GM21717 (cell line): Measurements from ENCODE around the gene NUDT4.
A peak's percentile ranks its signal among the peaks of the same experiment; 100 is the strongest.
"Not testable (repeated sequence)": the region's sequence is repeated elsewhere in the genome, so short reads cannot be mapped to it uniquely, and the experiment has no call there.

Source experiments
- ATAC-seq: cut with Tn5 transposase; IDR thresholded peaks from one replicate; pipeline ENCODE4 v1.9.1; 2021; ENCODE audit warnings: mild to moderate bottlenecking, moderate library complexity; ENCODE audit not compliant: unreplicated experiment

NUDT4 gene

DNA sequence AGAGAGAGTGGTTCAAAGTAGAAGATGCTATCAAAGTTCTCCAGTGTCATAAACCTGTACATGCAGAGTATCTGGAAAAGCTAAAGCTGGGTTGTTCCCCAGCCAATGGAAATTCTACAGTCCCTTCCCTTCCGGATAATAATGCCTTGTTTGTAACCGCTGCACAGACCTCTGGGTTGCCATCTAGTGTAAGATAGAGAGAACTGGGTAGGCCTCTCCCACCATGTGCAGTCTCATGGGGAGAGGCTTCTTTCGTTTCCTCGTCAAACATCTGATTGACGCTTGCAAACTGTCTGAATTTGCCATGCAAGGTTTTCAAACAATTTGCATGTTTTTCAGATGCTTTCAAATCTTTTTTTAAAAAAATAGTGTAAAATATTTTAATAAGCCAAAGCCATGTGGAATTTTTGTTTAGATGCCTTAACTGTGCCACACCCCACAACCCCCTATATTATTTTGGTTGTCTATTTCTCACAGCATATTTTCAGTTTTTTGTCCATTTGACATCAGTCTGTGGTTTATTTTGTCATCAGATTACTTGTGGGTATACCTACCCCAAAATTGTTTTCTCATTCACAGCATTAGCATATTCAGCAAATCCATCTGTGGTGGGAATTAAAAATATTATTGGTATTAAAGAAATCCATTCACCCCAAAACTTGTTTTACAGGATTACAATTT lies 21.6 kb downstream of the NUDT4 start:
- ATAC-seq, result peak; percentile 88

DNA sequence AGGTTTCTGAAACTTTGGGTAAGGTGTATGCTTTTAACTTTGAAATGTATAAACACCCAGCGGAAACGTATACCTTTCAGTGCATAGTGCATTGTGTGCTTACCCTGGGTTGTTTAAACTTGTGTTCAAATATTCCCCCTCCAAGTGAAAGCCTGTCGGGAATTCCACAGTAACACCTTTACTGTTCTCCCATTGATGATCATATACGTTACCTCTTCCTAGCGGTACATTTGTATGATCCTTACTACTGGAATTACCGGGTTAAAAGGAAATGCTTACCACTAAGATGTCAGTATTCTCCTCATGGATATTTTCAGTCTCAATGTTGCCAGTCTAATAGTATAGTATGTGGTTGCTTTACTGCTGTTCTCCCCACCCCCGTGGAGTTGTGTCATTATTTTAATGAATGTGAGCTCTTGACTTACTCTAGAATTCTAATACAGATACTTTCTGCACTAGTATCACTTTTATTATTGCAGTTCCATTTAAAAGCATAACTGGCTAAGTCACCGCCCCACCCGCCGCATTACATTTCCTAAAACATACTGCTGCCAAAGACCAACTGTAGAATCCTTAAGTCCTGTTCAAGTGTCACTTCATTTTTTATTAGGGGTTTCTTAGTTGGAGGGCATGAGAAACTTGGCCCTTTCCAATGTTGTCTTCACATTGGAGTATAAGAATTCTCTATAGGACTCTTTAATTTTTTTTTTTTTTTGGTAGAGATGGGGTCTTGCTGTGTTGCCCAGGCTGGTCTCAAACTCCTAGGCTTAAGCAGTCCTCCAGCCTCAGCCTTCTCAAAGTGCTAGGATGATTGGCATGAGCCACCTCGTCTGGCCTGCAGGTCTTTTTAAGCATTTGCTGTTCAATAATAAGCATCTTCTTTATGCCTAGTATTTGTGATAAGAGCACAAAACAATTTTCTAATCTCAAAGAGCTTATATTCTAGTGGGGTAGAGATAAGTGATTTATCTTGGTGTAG lies 24.9 kb downstream of the NUDT4 start:
- no peak for ATAC-seq

DNA sequence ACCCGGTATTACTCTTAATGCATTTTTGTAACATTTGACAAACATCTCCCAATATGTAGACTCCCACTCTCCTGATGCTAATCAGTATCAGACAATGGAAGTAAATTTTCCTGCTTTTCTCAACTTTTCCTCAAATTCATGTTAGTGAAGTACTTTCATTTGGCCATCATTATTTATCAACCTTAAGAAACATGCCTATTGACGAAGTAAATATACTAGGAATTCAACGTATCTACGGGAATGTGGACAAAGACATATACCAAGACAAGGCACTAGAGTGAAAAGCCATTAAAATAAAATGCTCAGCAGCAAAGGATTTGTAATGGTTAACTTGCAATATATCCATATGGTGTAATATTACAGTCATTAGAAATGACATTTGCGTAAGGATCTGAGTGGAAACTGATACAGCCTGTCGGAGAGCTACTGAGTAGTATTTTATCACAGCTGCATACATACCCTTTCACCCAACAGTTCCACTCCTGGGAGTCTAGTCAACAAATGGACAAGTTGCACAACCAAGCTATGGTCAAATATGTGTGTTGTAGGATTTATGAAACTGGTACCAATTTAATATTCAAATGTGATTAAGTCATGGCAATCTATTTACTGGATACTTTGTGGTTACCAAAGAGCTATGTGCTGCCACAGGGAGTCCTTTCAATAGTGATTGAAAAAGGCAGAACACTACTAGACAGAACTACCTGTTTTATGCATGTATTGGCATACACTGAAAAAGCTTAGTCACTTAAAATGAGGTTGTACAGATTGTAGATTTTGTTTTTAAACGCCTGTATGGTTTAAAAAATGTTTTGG lies 26.5 kb downstream of the NUDT4 start:
- ATAC-seq, result no peak

DNA sequence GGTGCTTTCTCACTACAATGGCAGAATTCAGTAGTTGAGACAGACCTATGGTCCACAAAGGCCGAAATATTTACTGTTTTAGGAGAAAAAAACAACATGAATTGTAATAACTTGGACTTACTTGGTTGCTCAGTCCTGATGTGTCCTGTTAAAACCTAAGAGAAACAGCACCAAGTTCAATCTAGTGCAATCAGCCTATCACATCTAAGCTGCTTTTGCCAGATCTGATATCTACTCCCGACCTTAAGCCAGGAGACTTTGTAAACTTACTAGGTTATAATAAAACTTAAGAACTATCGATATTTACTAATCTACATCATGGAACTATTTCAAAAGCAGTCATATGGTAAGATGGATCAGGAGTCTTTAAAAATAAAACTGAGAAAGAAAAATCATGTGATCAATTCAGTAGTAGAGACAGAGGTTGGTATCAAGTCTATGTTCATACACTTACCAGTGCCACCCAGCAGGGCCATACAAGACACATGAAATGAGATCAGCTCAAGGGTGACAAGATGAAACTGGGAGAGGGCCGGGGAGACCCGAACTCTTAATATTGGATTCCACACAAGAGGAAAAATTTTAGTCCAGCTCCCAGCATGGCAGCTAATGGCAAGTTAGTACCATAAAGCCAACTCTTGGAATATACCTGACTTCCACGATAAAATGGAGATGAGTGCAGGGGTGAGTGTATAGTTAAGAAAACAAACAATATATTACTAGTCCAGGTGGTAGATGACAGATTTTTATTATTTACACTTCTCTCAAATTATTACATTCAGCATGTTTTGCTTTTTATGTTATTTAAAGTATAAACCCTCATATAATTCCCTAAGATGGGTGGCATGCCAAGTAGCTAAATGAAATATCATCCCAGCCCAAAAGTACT lies 27.5 kb downstream of the NUDT4 start:
- ATAC-seq, result no peak

DNA sequence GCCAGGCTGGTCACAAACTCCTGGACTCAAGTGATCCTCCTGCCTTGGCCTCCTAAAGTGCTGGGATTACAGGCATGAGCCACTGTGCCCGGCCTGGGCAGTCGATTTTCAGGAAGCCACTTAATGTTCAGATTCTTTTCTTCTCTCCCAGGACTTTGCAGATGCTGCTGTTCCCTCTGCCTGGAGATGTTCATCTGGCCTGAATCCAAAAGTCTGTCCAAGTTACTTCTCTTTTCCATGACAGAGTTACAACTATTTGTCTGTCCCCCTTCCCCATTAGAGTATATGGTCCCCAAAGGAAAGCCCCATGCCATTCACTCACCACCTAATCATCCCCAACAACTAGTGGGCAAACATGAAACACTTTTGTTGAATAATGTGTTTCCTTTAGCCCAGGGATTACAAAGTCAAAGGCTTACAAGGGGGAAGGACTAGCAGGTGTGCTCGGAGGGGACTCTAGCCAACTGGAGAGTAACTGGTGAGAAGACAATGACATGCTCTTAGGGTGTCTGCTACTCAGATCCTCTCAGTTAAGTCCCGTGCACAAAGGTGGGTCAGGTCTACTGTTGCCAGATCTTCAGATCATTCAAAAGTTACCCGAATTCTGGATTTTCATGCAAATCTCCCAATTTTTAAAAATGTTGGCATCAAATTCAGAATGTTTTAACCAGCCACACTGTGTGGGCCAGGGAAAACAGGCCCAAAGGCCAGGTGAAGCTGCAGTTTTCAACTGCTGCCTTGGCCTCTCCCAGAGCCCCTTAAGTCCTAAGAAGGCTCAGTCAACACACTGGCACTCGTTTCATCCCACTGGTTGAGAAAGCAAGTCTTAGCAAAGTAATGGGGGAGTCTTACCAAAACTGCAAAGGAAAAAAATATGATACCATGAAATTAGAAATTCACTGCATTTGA lies 29.6 kb downstream of the NUDT4 start:
- ATAC-seq, result no peak

DNA sequence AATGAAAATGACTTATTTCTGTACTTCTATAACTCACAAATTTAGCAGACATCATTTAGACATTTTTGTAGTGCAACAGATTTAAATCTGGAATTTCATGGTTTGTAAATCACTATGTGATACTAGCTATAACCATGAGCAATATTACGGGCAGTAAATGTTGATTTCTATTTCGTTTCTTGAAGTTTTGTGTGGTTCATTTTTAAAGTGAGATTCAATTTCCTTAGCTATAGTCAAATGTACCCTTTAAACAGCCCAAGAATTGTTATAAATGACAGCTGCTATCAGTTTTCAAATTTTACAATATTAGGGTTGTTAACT lies 30.2 kb downstream of the NUDT4 start:
- ATAC-seq, result no peak

DNA sequence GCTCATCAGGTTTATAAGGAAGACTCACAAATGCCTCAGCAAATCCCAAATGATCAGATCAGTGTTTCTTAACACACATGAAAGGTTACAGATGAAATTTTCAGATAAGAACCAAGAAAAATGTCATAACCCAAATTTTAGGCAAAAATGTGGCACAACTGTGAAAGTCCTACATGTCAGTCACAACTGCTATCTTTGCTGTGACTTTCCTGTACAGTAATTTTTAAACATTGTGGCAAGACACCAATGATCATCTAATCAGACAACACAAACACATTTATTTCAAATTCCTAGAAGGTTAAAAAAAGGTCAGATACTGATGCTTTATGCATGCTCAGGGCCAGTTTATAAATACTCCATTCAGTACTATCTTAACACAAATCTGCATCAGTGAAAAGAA lies 31.1 kb downstream of the NUDT4 start:
- no peak for ATAC-seq

DNA sequence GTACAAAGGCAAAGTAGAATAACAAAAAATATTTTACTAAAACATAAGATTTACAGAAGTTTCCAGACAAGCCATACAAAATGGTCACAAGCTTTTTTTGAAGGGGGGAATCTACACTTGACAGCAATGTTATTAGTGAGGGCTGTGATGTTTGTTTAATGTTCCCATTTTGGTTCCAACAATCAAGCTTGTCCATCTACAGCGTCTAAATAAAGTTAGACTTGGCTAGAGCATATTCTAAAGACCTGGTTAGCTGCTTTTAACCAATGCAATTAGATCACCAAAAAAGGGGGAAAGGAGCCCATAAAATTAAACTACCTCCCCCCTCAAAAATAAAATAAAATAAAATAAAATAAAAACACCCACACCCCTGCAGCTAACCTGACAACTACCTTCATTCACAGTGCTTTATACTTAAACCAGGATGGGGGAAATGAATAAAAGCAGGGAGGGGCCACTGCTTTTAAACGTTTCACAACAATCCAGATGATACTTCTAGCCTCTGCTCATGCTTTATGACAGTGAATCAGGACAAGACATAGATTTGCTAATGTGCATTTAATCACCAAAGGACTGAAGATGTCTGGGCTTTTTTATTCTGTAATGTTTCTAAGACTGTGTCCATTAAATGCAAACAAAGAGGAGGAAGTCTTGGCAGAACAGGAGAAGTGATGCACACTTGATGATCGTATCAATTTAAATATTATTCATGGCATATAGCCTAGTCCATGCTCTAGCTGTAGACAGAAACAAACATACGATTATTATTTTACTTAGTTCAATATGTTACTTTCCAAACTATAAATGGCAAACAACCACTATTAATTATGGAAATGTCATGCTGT lies 31.8 kb downstream of the NUDT4 start:
- ATAC-seq, result not testable (repeated sequence)

DNA sequence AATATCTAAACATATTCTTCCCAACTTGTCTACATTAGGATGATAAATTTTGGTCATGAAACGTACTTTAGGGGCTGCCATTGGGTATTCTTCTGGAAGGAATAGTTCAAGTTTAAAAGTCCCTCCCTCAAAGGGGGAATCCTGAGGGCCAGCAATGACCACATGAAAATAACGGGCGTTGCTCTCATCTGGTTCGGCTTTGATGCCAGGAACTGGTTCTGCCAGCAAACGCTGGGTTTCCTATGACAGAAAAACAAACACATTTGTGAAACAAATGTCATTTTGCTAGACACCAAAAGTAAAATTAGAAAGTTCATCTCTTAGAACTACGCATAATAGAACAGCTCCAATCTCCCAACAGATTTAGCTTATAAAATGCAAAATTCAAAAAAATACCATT lies 33.3 kb downstream of the NUDT4 start:
- ATAC-seq, result not testable (repeated sequence)

DNA sequence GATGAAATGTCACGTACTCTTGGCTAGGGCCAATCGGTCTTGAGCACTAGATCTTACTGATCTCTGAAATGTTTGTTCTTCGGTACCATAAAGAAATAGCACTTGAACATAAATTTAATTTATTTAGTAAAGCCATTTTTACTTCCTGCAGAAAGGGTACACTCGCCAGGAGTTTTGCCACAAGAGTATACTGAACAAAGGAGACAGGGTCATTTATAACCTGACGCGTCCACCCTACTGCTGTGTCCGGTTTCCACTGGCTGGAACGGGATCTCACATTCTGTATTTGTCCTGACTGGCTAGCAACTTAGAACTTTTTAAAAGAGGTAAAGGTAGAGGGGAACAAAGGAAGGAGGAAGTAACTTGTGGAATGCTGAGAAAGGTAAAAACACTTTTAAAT lies 34.7 kb downstream of the NUDT4 start:
- not testable (repeated sequence) for ATAC-seq

DNA sequence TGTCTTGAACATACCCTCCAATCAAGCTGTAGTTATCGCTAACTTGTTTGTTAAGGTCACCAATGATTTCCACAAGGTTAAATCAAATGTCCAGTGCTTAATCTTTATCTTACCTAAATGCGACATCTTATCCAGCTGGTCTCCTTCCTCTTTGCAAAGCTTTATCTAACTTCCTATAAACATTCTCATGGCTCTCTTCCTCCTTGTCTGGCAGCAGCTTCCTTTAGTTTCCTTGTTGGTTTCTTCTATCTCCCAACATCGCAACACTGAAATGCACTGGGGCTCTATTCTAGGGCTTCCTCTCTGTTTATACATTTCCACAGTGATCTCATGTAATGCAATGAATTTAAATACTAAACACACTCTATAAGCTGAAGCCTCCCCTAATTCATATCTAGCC lies 35.3 kb downstream of the NUDT4 start:
- ATAC-seq, result no peak

DNA sequence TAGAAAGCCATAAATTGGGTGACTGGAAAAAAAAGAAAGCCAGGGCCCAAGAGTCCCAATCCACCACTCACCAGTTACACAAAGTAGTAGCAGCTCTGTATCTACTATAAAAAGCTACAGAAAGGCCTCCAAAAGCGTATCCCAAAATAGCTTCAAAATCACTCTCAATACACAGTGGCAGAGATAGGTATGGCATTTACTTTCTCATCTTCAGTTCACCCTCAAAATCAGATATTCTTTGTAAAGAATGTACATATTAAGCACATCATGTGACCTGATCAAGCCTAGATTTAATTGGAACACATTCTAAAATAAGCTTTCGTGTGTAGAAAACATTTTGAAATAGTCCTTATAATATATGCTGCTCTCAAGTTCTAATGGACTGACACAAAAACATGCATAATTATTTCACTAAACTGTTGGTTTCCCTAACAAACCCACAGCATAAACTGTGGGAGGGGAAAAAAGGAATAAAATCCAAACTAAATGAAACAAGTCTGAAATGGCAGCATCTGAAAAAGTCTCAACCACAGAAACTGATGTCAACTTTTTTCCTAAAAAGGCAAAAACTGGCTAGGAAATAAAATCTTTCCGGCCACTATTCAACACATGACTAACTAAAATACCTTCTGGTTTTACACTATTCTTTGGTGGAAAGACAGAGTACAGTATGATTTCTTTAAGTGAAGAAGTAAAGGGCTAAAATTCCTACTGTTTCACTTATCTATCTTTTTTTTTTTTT lies 38.2 kb downstream of the NUDT4 start:
- ATAC-seq, result peak; percentile 57

DNA sequence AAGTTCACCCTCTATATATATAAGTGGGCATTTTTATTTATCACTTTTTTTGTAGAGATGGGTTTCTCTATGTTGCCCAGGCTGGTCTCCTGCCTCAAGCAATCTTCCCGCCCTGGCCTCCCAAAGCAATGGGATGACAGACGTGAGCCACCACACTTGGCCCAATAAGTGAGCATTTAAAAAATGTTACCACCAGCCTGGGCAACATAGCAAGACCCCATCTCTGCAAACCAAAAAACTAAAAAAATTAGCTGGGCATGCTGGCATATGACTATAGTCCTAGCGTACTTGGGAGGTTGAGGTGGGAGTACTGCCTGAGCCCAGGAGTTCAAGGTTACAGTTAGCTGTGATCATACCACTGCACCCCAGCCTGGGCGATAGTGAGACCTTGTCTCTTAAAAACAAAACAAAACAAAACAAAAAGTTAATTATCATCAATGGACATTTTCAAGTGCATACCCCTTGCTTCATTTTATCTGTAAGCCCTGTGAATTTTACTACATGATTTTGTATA lies 40.3 kb downstream of the NUDT4 start:
- no peak for ATAC-seq

DNA sequence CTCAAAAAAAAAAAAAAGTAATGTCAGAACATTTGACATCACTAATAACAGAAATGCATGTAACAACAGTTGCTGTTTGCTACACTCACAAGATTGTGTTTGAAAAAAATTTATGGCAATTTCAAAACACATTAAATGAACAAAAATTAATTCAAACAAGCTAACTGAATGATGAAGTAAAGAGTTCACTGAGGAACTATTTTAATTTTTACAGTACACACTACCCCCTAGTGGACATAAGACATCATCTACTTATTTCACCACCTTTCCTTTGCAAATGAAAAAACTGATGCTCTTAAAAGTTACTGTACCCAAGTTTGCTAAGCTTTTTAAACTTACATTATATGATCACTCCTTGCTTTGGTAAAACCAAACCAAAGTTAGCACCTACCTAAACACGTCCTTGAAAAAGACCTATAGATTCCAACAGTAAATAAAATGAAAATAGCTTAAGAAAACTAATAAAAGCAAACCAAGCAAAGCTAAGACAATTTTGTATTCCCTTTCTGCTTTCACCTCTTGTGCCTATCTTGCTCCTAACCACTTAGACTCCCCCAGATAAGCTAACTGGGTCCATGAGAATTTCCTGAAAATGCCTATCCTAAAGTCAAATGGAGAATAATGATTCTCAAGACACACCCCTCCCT lies 41.8 kb downstream of the NUDT4 start:
- no peak for ATAC-seq

DNA sequence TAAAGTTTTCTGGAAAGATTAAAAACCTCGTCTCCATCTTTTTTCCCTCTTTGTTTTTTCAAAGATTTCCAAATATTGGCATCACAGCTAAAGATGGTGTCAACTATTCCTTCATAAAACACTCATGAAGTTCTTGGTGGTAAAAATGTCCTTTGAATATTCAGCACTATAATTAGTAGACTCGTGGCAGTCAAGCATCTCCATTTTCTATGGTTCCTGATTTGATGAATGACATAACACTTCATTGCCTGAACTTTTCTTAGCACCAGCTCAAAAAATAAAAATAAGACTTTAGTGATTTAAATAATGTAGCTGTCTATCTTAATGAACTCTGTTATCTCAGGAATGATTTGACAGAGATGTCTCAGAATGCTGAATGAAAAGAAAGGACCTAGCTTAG lies 44.3 kb downstream of the NUDT4 start:
- no peak for ATAC-seq

DNA sequence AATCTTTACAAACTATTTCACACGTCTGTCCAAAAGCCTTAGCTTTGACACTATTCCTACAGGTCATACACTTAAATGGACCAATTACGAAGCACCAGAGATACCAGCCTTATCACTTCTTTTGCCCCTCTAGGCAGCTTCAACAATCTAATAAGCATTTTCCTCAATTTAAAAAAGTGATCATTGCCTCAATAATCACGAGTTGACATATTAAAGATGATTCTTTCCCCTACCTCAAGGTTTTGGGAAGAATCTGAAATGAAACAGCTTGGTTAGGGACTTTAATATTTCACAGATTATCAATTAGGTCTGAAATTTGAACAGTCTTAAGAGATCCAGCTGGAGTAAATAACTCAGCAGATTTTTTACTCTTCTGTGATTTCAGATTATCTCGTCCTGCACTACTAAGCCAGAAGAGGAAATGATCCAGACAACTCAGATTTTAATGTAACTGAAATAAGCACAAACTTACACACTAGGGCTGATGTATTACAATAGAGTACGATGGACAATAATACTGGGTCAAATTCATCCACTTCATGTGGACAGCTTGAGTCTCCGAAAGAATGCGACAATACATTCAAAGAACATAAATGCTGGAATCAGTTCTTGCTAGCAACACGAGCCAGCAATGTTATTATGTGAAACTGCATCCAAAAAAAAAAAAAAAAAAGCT lies 48.1 kb downstream of the NUDT4 start:
- no peak for ATAC-seq

DNA sequence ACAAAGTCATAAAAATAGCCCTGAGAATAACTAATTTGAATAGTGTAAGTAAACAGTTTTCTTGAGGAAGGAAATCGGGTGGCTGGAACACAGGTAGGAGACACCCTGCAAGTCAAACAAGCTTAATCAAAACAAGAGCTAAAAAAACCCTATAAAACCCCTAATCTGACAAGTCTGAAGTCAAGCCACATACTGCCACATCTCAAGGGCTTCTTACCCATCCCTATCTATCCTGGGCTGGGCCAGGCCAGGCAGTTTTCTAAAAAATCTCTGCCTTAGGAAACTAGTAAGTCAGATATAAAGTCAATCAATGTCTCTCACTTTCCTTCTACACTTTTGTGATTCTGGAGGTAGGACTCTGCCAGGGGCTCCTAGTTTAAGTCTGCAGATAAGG lies 48.7 kb downstream of the NUDT4 start:
- ATAC-seq, result peak; percentile 35
